ENCODE data around the gene TBC1D1.

DNA sequence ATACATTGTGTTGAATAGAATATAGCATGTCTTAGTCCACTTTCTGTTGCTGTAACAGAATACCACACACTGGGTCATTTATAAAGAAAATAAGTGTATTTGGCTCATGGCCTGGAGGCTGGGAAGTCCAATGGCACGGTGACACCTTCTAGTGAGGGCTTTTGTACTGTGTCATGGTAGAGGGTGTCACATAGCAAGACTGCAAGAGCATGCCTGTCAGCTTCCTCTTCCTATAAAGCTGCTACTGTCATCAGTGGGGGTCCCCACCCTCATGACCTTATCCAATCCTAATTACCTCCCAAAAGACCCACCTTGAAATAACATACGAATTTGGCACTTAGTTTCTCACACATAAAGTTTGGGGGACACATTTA, 262.5 kb downstream of the TBC1D1 start:
- TF ChIP-seq POLR2AphosphoS5 (IDR thresholded peaks at IDR 0.05) (no peak), POLR2A (IDR thresholded peaks at IDR 0.05) (no peak), EP300 (IDR thresholded peaks at IDR 0.05; ENCODE audit: low read depth) (no peak)
- TF ChIP-seq, protein P1, sequence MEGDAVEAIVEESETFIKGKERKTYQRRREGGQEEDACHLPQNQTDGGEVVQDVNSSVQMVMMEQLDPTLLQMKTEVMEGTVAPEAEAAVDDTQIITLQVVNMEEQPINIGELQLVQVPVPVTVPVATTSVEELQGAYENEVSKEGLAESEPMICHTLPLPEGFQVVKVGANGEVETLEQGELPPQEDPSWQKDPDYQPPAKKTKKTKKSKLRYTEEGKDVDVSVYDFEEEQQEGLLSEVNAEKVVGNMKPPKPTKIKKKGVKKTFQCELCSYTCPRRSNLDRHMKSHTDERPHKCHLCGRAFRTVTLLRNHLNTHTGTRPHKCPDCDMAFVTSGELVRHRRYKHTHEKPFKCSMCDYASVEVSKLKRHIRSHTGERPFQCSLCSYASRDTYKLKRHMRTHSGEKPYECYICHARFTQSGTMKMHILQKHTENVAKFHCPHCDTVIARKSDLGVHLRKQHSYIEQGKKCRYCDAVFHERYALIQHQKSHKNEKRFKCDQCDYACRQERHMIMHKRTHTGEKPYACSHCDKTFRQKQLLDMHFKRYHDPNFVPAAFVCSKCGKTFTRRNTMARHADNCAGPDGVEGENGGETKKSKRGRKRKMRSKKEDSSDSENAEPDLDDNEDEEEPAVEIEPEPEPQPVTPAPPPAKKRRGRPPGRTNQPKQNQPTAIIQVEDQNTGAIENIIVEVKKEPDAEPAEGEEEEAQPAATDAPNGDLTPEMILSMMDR (IDR thresholded peaks at IDR 0.05), result no peak

Measured in transverse colon (tissue), 4 donors.